GM18873 (cell line): Measurements from ENCODE around the gene CHIC1.
"Not testable (repeated sequence)": the region's sequence is repeated elsewhere in the genome, so short reads cannot be mapped to it uniquely, and the experiment has no call there.

Experiments
- ATAC-seq: cut with Tn5 transposase; IDR thresholded peaks from one replicate; pipeline ENCODE4 v1.9.1; 2021; ENCODE audit warnings: mild to moderate bottlenecking, moderate library complexity, moderate number of reproducible peaks; ENCODE audit not compliant: unreplicated experiment, low FRiP score

CHIC1 gene

GRCh38 chrX:73707014-73707413, 144.0 kb downstream of the CHIC1 start:
- not testable (repeated sequence) for ATAC-seq

DNA sequence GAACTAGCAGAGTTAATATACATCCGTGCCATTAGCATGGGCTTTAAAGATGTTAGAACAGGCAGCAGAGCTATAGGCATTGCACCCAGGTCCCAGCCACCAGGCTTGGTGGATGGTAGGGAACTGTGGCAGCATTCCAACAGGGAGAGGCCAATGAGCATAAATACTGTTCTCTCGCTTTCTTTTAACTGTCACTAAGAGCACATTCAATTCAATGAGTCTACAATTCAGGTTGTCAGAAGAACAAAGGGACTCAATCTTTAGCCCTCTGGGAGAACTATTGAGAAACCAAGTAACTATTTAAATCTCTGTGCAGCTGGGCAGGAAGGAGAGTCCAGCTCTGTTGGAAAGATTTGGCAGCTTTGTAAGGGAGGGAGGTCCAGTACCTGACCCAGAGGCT, 165.6 kb downstream of the CHIC1 start:
- no peak for ATAC-seq
